ENCODE data around the gene GPR78.

Gene GPR78

DNA sequence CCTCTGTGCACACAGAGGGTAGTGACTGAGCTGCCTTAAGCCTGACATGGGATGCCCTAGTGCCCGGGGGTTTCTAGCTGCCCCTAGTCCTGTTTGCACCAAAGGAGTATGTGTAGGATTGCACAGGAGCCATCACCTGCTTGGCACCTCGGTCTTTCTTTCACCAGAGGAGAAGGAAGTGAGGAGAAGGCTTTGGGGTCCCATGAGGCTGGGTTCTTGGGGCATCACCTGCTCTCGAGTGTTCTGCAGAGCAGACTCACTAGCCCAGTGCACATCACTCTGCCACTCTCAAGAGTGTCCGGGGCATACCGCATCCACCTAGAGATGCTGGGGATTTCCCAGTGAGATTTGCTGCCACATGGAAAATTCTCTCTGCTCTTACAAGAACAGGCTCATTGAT, 40.5 kb upstream of the GPR78 start:
- Histone ChIP-seq H3K9ac (ENCODE audit: low read length) (no peak overlapping the region), H3K9me2 (ENCODE audit: low read depth, low read length) (no peaks in the 10 kb centered on the region), H2AFZ (ENCODE audit: low read length) (no peak overlapping the region), H3K27ac (ENCODE audit: low read depth, low read length, poor library complexity, severe bottlenecking) (no peak overlapping the region), H3K27me3 (ENCODE audit: insufficient read depth, low read length) (no peaks in the 10 kb centered on the region), H3K79me2 (ENCODE audit: insufficient read depth, low read length) (no peaks in the 10 kb centered on the region), H3K4me3 (ENCODE audit: low read depth, low read length, poor library complexity, severe bottlenecking) (no peak overlapping the region), H3K4me1 (ENCODE audit: insufficient read depth, low read length, severe bottlenecking) (no peaks in the 10 kb centered on the region), H3K9me3 (ENCODE audit: low read length) (no peaks in the 10 kb centered on the region), H3K4me2 (ENCODE audit: low read length) (no peak overlapping the region), H3K36me3 (ENCODE audit: insufficient read depth, low read length) (no peaks in the 10 kb centered on the region), H3F3A (ENCODE audit: insufficient read depth, low read length) (no peaks in the 10 kb centered on the region), H4K20me1 (ENCODE audit: insufficient read depth, low read length) (no peaks in the 10 kb centered on the region)
- TF ChIP-seq, protein P1, sequence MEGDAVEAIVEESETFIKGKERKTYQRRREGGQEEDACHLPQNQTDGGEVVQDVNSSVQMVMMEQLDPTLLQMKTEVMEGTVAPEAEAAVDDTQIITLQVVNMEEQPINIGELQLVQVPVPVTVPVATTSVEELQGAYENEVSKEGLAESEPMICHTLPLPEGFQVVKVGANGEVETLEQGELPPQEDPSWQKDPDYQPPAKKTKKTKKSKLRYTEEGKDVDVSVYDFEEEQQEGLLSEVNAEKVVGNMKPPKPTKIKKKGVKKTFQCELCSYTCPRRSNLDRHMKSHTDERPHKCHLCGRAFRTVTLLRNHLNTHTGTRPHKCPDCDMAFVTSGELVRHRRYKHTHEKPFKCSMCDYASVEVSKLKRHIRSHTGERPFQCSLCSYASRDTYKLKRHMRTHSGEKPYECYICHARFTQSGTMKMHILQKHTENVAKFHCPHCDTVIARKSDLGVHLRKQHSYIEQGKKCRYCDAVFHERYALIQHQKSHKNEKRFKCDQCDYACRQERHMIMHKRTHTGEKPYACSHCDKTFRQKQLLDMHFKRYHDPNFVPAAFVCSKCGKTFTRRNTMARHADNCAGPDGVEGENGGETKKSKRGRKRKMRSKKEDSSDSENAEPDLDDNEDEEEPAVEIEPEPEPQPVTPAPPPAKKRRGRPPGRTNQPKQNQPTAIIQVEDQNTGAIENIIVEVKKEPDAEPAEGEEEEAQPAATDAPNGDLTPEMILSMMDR (IDR thresholded peaks at IDR 0.05; ENCODE audit: low read length) = no peak

DNA sequence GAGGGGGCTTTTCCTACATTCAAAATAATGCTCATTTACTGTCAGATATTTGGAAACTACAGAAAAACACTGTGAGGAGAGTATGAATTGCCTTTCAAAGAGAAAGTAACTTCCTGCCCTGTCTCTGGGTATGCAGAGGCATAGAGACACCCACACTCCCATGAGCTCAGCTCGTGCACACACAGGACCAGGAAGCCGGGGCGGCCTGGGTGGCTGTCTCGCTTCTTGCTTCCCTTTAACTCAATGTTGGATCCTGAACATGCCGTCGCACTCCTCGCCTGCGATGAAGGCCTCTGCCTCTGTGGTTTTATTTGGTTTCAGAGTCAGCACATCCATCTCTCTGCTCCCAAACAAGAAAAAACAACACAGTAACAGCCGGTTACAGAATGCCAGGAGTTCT, 40.1 kb upstream of the GPR78 start:
- Histone ChIP-seq H3K27me3 (ENCODE audit: insufficient read depth, low read length) (no peaks in the 10 kb centered on the region), H2AFZ (ENCODE audit: low read length) (no peak overlapping the region), H3F3A (ENCODE audit: insufficient read depth, low read length) (no peaks in the 10 kb centered on the region), H3K4me1 (ENCODE audit: insufficient read depth, low read length, severe bottlenecking) (no peaks in the 10 kb centered on the region), H3K79me2 (ENCODE audit: insufficient read depth, low read length) (no peaks in the 10 kb centered on the region), H3K27ac (ENCODE audit: low read depth, low read length, poor library complexity, severe bottlenecking) (no peak overlapping the region), H3K4me2 (ENCODE audit: low read length) (no peak overlapping the region), H3K9ac (ENCODE audit: low read length) (no peak overlapping the region), H3K36me3 (ENCODE audit: insufficient read depth, low read length) (no peaks in the 10 kb centered on the region), H3K9me2 (ENCODE audit: low read depth, low read length) (no peaks in the 10 kb centered on the region), H3K4me3 (ENCODE audit: low read depth, low read length, poor library complexity, severe bottlenecking) (no peak overlapping the region), H3K9me3 (ENCODE audit: low read length) (no peaks in the 10 kb centered on the region), H4K20me1 (ENCODE audit: insufficient read depth, low read length) (no peaks in the 10 kb centered on the region)
- TF ChIP-seq, protein P1 (IDR thresholded peaks at IDR 0.05; ENCODE audit: low read length) = no peak
- TF ChIP-seq EZH2 (IDR thresholded peaks at IDR 0.05; ENCODE audit: borderline replicate concordance, low read length) = no peak

DNA sequence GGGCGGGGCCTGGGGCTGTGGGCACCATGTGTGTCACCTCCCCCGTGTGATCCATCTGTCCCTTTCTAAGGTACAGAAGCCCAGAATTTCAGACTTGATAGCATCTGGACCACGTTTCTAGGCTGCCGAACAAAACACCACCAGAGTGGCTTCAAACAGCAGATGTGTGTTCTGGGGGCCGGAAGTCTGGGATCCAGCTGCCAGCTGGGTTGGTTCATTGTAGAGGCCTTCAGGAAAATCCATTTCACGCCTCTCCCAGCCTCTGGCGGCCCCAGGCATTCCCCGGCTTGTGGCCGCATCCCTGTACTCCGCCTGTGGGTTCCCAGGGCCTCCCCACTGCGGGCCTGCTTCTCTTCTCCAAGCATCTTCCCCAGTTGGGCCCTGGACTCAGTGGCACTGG, 39.6 kb upstream of the GPR78 start:
- Histone ChIP-seq H3K4me1 (ENCODE audit: insufficient read depth, low read length, severe bottlenecking) (no peaks in the 10 kb centered on the region), H3K27ac (ENCODE audit: low read depth, low read length, poor library complexity, severe bottlenecking) (no peak overlapping the region), H3K79me2 (ENCODE audit: insufficient read depth, low read length) (no peaks in the 10 kb centered on the region), H3K9me2 (ENCODE audit: low read depth, low read length) (no peaks in the 10 kb centered on the region), H3K9me3 (ENCODE audit: low read length) (no peaks in the 10 kb centered on the region), H3K4me2 (ENCODE audit: low read length) (no peak overlapping the region), H4K20me1 (ENCODE audit: insufficient read depth, low read length) (no peaks in the 10 kb centered on the region), H3F3A (ENCODE audit: insufficient read depth, low read length) (no peaks in the 10 kb centered on the region), H3K36me3 (ENCODE audit: insufficient read depth, low read length) (no peaks in the 10 kb centered on the region), H3K27me3 (ENCODE audit: insufficient read depth, low read length) (no peaks in the 10 kb centered on the region), H3K9ac (ENCODE audit: low read length) (no peak overlapping the region), H3K4me3 (ENCODE audit: low read depth, low read length, poor library complexity, severe bottlenecking) (no peak overlapping the region), H2AFZ (ENCODE audit: low read length) (no peak overlapping the region)
- TF ChIP-seq, protein P1 (IDR thresholded peaks at IDR 0.05; ENCODE audit: low read length) = no peak
- TF ChIP-seq EZH2 (IDR thresholded peaks at IDR 0.05; ENCODE audit: borderline replicate concordance, low read length) = no peak

Data from OCI-LY1 (cell line).